HUES48 (cell line): Measurements from ENCODE around the gene FAM222A.
A peak's percentile ranks its signal among the peaks of the same experiment; 100 is the strongest.

Experiments
- H3K27ac ChIP-seq: one replicate; pipeline ENCODE4 v1.7.0; 2013; ENCODE audit warnings: low read depth, low read length, inconsistent platforms
- H3K27me3 ChIP-seq: 2 replicates; pipeline ENCODE4 v1.6.1; 2013; ENCODE audit warnings: mild to moderate bottlenecking, low read length; ENCODE audit not compliant: control insufficient read depth, insufficient read depth
- H3K36me3 ChIP-seq: 2 replicates; pipeline ENCODE4 v1.6.1; 2013; ENCODE audit warnings: low read length; ENCODE audit not compliant: control insufficient read depth, insufficient read depth
- H3K4me1 ChIP-seq: 2 replicates; pipeline ENCODE4 v1.6.1; 2013; ENCODE audit warnings: mild to moderate bottlenecking, low read length; ENCODE audit not compliant: control insufficient read depth, insufficient read depth
- H3K4me3 ChIP-seq: 2 replicates; pipeline ENCODE4 v1.5.1; 2013; ENCODE audit warnings: mild to moderate bottlenecking, low read depth, low read length
- H3K9ac ChIP-seq: 2 replicates; pipeline ENCODE4 v1.6.1; 2013; ENCODE audit warnings: mild to moderate bottlenecking, low read depth, low read length, moderate library complexity
- H3K9me3 ChIP-seq: 2 replicates; pipeline ENCODE4 v1.6.1; 2013; ENCODE audit warnings: low read length; ENCODE audit not compliant: control insufficient read depth, insufficient read depth

Gene FAM222A

GRCh38 chr12:109713187-109714070, at the start of gene FAM222A:
Gene FAM222A (plus strand): TSS chr12:109713825. CDS start chr12:109744147, 30,322 bp downstream.
- no peaks in the 10 kb centered on the region for H3K36me3 ChIP-seq
- peaks cover 23% of the 10 kb centered on the region for H3K4me1 ChIP-seq
- H3K9me3 ChIP-seq: no peaks in the 10 kb centered on the region
- H3K27me3 ChIP-seq: peaks cover 61% of the 10 kb centered on the region
- H3K9ac ChIP-seq: no peak within 1 kb of the TSS; the same call in 1 of the 2 replicates
- H3K4me3 ChIP-seq: peak within 1 kb of the TSS; percentile 62
- H3K27ac ChIP-seq: peak within 1 kb of the TSS; percentile 64

GRCh38 chr12:109664402-109664801, 49.2 kb upstream of the FAM222A start:
- Histone ChIP-seq H3K36me3 (no peaks in the 10 kb centered on the region), H3K4me3 (no peak overlapping the region), H3K9me3 (no peaks in the 10 kb centered on the region; the same call in 1 of the 2 replicates), H3K27me3 (no peaks in the 10 kb centered on the region), H3K4me1 (no peaks in the 10 kb centered on the region), H3K9ac (no peak overlapping the region), H3K27ac (no peak overlapping the region)

- Histone ChIP-seq H3K9me3 (no peaks in the 10 kb centered on the region; the same call in 1 of the 2 replicates), H3K4me1 (peaks cover 4% of the 10 kb centered on the region; the same call in 1 of the 2 replicates), H3K27me3 (no peaks in the 10 kb centered on the region), H3K4me3 (no peak overlapping the region), H3K36me3 (no peaks in the 10 kb centered on the region), H3K9ac (no peak overlapping the region), H3K27ac (no peak overlapping the region)
Measured at GRCh38 chr12:109666068-109666467, 47.6 kb upstream of the FAM222A start.

- H3K9ac ChIP-seq: no peak overlapping the region
- H3K36me3 ChIP-seq: no peaks in the 10 kb centered on the region
- H3K27ac ChIP-seq: no peak overlapping the region
- no peaks in the 10 kb centered on the region for H3K9me3 ChIP-seq
- peaks cover 8% of the 10 kb centered on the region; the same call in 1 of the 2 replicates for H3K4me1 ChIP-seq
- H3K27me3 ChIP-seq: no peaks in the 10 kb centered on the region
- no peak overlapping the region for H3K4me3 ChIP-seq
Measured at GRCh38 chr12:109670731-109671130, 42.9 kb upstream of the FAM222A start.

GRCh38 chr12:109671502-109671901, 42.1 kb upstream of the FAM222A start:
- H3K27ac ChIP-seq: no peak overlapping the region
- H3K9me3 ChIP-seq: no peaks in the 10 kb centered on the region
- no peaks in the 10 kb centered on the region for H3K36me3 ChIP-seq
- no peak overlapping the region for H3K9ac ChIP-seq
- H3K4me3 ChIP-seq: no peak overlapping the region
- peaks cover 8% of the 10 kb centered on the region; the same call in 1 of the 2 replicates for H3K4me1 ChIP-seq
- H3K27me3 ChIP-seq: no peaks in the 10 kb centered on the region

GRCh38 chr12:109673379-109673778, 40.2 kb upstream of the FAM222A start:
- no peak overlapping the region for H3K9ac ChIP-seq
- no peaks in the 10 kb centered on the region for H3K36me3 ChIP-seq
- H3K27me3 ChIP-seq: no peaks in the 10 kb centered on the region
- no peak overlapping the region for H3K27ac ChIP-seq
- peaks cover 8% of the 10 kb centered on the region; the same call in 1 of the 2 replicates for H3K4me1 ChIP-seq
- H3K4me3 ChIP-seq: no peak overlapping the region
- H3K9me3 ChIP-seq: no peaks in the 10 kb centered on the region

GRCh38 chr12:109673884-109674283, 39.7 kb upstream of the FAM222A start:
- peaks cover 8% of the 10 kb centered on the region; the same call in 1 of the 2 replicates for H3K4me1 ChIP-seq
- 0 out of 2 replicates have a peak, but pooled peaks cover 4% of the 10 kb centered on the region for H3K27me3 ChIP-seq
- H3K9ac ChIP-seq: no peak overlapping the region
- H3K9me3 ChIP-seq: no peaks in the 10 kb centered on the region
- H3K27ac ChIP-seq: no peak overlapping the region
- H3K4me3 ChIP-seq: no peak overlapping the region
- H3K36me3 ChIP-seq: no peaks in the 10 kb centered on the region

GRCh38 chr12:109675411-109675810, 38.2 kb upstream of the FAM222A start:
- Histone ChIP-seq H3K27ac (no peak overlapping the region), H3K36me3 (no peaks in the 10 kb centered on the region), H3K9me3 (no peaks in the 10 kb centered on the region), H3K4me1 (peaks cover 13% of the 10 kb centered on the region), H3K4me3 (no peak overlapping the region), H3K27me3 (0 out of 2 replicates have a peak, but pooled peaks cover 4% of the 10 kb centered on the region), H3K9ac (no peak overlapping the region)

GRCh38 chr12:109677279-109677691, 36.3 kb upstream of the FAM222A start:
- Histone ChIP-seq H3K36me3 (no peaks in the 10 kb centered on the region), H3K9ac (no peak overlapping the region), H3K27ac (no peak overlapping the region), H3K4me3 (no peak overlapping the region), H3K9me3 (no peaks in the 10 kb centered on the region), H3K27me3 (0 out of 2 replicates have a peak, but pooled peaks cover 4% of the 10 kb centered on the region), H3K4me1 (peaks cover 6% of the 10 kb centered on the region)

- Histone ChIP-seq H3K4me3 (no peak overlapping the region), H3K9me3 (no peaks in the 10 kb centered on the region), H3K9ac (no peak overlapping the region), H3K36me3 (no peaks in the 10 kb centered on the region), H3K27ac (no peak overlapping the region), H3K4me1 (peaks cover 6% of the 10 kb centered on the region), H3K27me3 (0 out of 2 replicates have a peak, but pooled peaks cover 4% of the 10 kb centered on the region)
Measured at GRCh38 chr12:109678719-109679118, 34.9 kb upstream of the FAM222A start.
